NCI-H1436 (cell line): Measurements from ENCODE around the gene TMEM237.

Source experiments
- DNase-seq: peaks from one replicate; lab custom pipeline; 2025; lab: John Stamatoyannopoulos, UW

Gene TMEM237

GRCh38 chr2:201642086-201642578 lies 1.2 kb downstream of the TMEM237 start:
- peak; percentile 74 for DNase-seq

- no peak for DNase-seq
Observed at GRCh38 chr2:201639205-201639604, 4.1 kb downstream of the TMEM237 start.

- no peak for DNase-seq
Observed at GRCh38 chr2:201638326-201638725, 5.0 kb downstream of the TMEM237 start.

GRCh38 chr2:201633661-201634249 lies 9.5 kb downstream of the TMEM237 start:
- no peak for DNase-seq

- no peak for DNase-seq
Observed at GRCh38 chr2:201631041-201631440, 12.3 kb downstream of the TMEM237 start.

GRCh38 chr2:201630577-201630976 lies 12.7 kb downstream of the TMEM237 start:
- DNase-seq: no peak

- no peak for DNase-seq
Observed at GRCh38 chr2:201628545-201628944, 14.8 kb downstream of the TMEM237 start.

- no peak for DNase-seq
Observed at GRCh38 chr2:201622306-201622970, 20.9 kb downstream of the TMEM237 start.

- no peak for DNase-seq
Observed at GRCh38 chr2:201621293-201621999, 21.9 kb downstream of the TMEM237 start.

- DNase-seq: no peak
Observed at GRCh38 chr2:201618744-201619662, 24.3 kb downstream of the TMEM237 start.

- DNase-seq: no peak
Observed at GRCh38 chr2:201608021-201608420, 35.3 kb downstream of the TMEM237 start.

- no peak for DNase-seq
Observed at GRCh38 chr2:201607568-201607967, 35.7 kb downstream of the TMEM237 start.

GRCh38 chr2:201600906-201601305 lies 42.4 kb downstream of the TMEM237 start:
- no peak for DNase-seq

- DNase-seq: no peak
Observed at GRCh38 chr2:201597397-201597796, 45.9 kb downstream of the TMEM237 start.

GRCh38 chr2:201580486-201580885 lies 62.8 kb downstream of the TMEM237 start:
- DNase-seq: no peak

- DNase-seq: no peak
Observed at GRCh38 chr2:201579536-201579935, 63.8 kb downstream of the TMEM237 start.

GRCh38 chr2:201575971-201576370 lies 67.3 kb downstream of the TMEM237 start:
- no peak for DNase-seq

- DNase-seq: no peak
Observed at GRCh38 chr2:201574766-201575165, 68.5 kb downstream of the TMEM237 start.

- no peak for DNase-seq
Observed at GRCh38 chr2:201572846-201573508, 70.3 kb downstream of the TMEM237 start.
